Activated naive CD4-positive, alpha-beta T cell (primary cell): ENCODE results near the gene HAUS7.

Experiments used
- DNase-seq, 4 experiments: peaks; one replicate each; lab custom pipeline; 2025; lab: John Stamatoyannopoulos, UW

Gene HAUS7

GRCh38 chrX:153470411-153471363 lies at the start of gene HAUS7:
Gene HAUS7 (minus strand): TSS chrX:153470576. CDS start chrX:153470557, 19 bp downstream.
- DNase-seq, result peak; percentile 81 to 90 (median 86)

- DNase-seq, result no peak
Observed at GRCh38 chrX:153519569-153520286, 49.4 kb upstream of the HAUS7 start.

- DNase-seq, result no peak
Observed at GRCh38 chrX:153517946-153518834, 47.8 kb upstream of the HAUS7 start.

- DNase-seq, result no peak
Observed at GRCh38 chrX:153517423-153517822, 47.0 kb upstream of the HAUS7 start, which contains the start of gene ATP2B3. Gene ATP2B3 (plus strand): TSS chrX:153517642. CDS start chrX:153536248, 18,606 bp downstream.

GRCh38 chrX:153516073-153516472 lies 45.7 kb upstream of the HAUS7 start:
- DNase-seq, result no peak

- no peak for DNase-seq
Observed at GRCh38 chrX:153515435-153515834, 45.1 kb upstream of the HAUS7 start.

- DNase-seq, result no peak
Observed at GRCh38 chrX:153514259-153514658, 43.9 kb upstream of the HAUS7 start.

- no peak for DNase-seq
Observed at GRCh38 chrX:153513265-153513664, 42.9 kb upstream of the HAUS7 start.

- DNase-seq, result no peak
Observed at GRCh38 chrX:153512501-153512893, 42.1 kb upstream of the HAUS7 start.

GRCh38 chrX:153511784-153512500 lies 41.6 kb upstream of the HAUS7 start:
- DNase-seq, result no peak

GRCh38 chrX:153510383-153510782 lies 40.0 kb upstream of the HAUS7 start:
- no peak for DNase-seq

GRCh38 chrX:153509592-153509991 lies 39.2 kb upstream of the HAUS7 start:
- no peak for DNase-seq

- peak; percentile 47 to 80 (median 78) for DNase-seq
Observed at GRCh38 chrX:153507484-153508178, 37.3 kb upstream of the HAUS7 start.

- DNase-seq, result no peak
Observed at GRCh38 chrX:153505361-153505760, 35.0 kb upstream of the HAUS7 start.

GRCh38 chrX:153504445-153505016 lies 34.2 kb upstream of the HAUS7 start:
- DNase-seq, result no peak

- DNase-seq, result no peak
Observed at GRCh38 chrX:153502796-153503195, 32.4 kb upstream of the HAUS7 start.

- DNase-seq, result no peak
Observed at GRCh38 chrX:153502131-153502530, 31.8 kb upstream of the HAUS7 start.

- DNase-seq, result no peak
Observed at GRCh38 chrX:153501530-153501929, 31.2 kb upstream of the HAUS7 start.

GRCh38 chrX:153500676-153501280 lies 30.4 kb upstream of the HAUS7 start:
- no peak for DNase-seq

- no peak for DNase-seq
Observed at GRCh38 chrX:153499876-153500275, 29.5 kb upstream of the HAUS7 start.
